Rectal smooth muscle tissue (tissue), 1 donor: ENCODE measurements around the gene PYROXD2.
"Not testable (repeated sequence)": the region's sequence is repeated elsewhere in the genome, so short reads cannot be mapped to it uniquely, and the experiment has no call there.

Experiments
- H3K27ac ChIP-seq: one replicate; pipeline ENCODE4 v1.7.0; 2013; ENCODE audit warnings: low read depth, low read length, inconsistent platforms
- H3K27me3 ChIP-seq: one replicate; pipeline ENCODE4 v1.7.0; 2013; ENCODE audit warnings: low read length; ENCODE audit not compliant: control insufficient read depth, insufficient read depth
- H3K36me3 ChIP-seq: one replicate; pipeline ENCODE4 v1.7.0; 2013; ENCODE audit warnings: low read length; ENCODE audit not compliant: control insufficient read depth, insufficient read depth
- H3K4me1 ChIP-seq: one replicate; pipeline ENCODE4 v1.7.0; 2013; ENCODE audit warnings: low read length; ENCODE audit not compliant: control insufficient read depth, insufficient read depth
- H3K4me3 ChIP-seq: one replicate; pipeline ENCODE4 v1.7.0; 2013; ENCODE audit warnings: low read length
- H3K9ac ChIP-seq: one replicate; pipeline ENCODE4 v1.7.0; 2013; ENCODE audit warnings: low read length

The PYROXD2 gene

DNA sequence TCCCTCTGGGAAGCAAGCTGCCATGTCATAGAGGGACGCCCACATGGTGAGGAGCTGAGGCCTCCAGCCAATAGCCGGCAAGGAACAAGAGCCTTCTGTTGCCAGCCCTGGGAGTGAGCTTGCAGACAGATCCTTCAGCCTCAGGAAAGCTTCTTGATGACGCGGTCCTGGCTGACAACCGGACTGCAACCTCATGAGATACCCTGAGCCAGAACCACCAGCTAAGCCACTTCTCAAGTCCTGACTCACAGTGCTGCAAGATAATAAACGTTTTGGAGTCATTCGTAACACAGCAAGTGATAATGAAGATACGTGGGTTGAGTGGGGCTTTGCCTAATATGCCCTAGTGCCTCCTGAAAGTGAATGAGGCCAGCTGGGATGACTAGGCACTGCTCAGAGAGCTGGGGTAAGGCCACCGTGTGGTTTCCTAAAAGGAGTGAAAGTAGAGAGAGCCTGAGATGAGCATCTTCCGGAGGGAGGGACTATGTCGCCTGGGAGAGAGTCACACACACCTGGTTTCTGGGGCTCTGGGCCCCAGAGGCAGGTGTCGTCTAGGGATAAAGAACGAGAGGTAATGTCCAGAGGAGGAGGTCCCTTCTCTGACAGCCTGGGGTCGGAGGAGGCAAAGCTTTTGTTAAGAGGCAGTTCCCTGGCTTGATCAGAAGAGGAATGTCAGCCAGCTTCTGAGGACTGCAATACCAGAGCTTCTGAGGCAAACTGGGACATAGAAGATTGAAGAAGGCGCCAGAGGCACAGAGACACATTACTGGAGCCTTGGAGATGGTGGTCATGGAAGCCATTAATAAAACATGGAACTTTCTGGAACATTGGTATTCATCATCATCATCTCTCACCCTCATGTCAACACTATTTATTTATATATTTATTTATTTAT is 53.6 kb downstream of the PYROXD2 start:
- peak overlapping the region; percentile 50 for H3K27ac ChIP-seq
- peak overlapping the region; percentile 38 for H3K4me3 ChIP-seq
- H3K9ac ChIP-seq = no peak overlapping the region
- no peaks in the 10 kb centered on the region for H3K4me1 ChIP-seq
- no peaks in the 10 kb centered on the region for H3K27me3 ChIP-seq
- no peaks in the 10 kb centered on the region for H3K36me3 ChIP-seq

DNA sequence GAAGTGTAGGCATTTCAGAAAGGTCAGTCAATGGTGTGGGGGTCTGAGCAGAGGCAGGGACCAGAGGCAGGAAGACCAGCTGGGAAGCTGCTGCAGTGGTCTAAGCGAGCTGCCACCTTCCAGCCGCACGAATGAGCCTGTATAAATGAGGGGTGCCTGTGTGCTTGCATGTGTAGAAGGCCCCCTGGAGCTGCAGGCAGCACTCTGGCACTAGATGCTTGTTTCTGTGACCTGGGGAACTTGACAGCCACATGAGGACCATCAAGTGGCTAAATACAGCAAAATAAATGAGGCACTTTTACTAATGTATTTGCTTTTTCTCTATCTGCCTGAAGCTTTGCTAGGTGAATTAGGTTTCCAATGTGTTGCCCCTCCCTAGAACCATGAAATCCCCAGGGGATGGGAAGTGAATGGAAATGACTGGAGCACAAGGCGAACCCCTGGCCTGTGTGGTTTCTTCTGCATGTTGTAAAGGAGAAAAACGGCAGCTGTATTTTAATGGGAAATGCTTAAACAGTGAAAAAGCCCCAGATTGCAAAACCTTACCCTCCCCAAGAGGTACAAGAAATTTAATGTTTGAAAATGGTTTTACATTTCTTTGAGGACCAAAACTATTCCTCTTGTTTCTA is 57.7 kb downstream of the PYROXD2 start:
- Histone ChIP-seq H3K36me3 (no peaks in the 10 kb centered on the region), H3K27ac (no peak overlapping the region), H3K4me3 (no peak overlapping the region), H3K27me3 (no peaks in the 10 kb centered on the region), H3K9ac (no peak overlapping the region), H3K4me1 (no peaks in the 10 kb centered on the region)

DNA sequence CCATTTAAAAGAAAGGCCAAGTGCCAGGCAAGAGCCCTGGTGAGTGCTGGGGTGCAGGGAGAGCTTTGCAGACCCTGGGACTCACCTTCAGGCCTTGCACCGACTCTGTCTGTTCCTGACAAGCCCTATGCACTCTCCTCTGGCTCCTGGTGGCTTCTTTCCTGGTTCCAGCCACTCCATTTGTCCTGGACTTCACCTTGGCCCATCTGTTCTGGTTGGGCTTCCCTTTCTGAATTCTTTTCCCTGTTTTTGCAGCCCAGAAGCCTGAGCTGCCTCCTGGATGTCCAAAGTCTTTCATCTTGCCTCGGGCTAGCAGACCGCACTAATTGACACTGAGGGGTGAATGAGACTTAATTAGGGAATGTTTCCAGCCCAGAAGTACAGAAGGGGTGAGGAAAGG is 60.5 kb downstream of the PYROXD2 start:
- Histone ChIP-seq H3K27ac (no peak overlapping the region), H3K27me3 (no peaks in the 10 kb centered on the region), H3K4me1 (peaks cover 6% of the 10 kb centered on the region), H3K4me3 (no peak overlapping the region), H3K9ac (no peak overlapping the region), H3K36me3 (no peaks in the 10 kb centered on the region)

DNA sequence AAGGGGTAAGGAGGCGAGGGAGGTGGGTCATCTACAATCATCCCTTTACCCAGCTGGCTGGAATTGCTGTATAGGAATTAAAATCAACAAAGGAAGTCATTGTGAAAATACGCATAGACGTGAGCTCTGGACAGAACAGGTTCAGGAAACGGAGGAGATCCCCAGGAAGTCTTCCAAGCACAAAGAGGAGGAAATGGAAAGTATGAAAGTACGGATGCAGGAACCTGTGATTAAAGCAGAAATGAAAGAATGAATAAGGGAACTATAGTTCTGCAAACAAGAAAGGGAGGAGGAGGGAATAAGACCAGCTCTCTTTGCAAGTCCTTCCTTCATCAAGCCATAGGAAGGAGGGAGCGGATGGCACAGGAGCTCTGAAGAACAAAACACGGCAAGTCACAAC is 61.8 kb downstream of the PYROXD2 start:
- Histone ChIP-seq H3K4me1 (peaks cover 8% of the 10 kb centered on the region), H3K9ac (no peak overlapping the region), H3K36me3 (no peaks in the 10 kb centered on the region), H3K4me3 (no peak overlapping the region), H3K27ac (no peak overlapping the region), H3K27me3 (no peaks in the 10 kb centered on the region)

DNA sequence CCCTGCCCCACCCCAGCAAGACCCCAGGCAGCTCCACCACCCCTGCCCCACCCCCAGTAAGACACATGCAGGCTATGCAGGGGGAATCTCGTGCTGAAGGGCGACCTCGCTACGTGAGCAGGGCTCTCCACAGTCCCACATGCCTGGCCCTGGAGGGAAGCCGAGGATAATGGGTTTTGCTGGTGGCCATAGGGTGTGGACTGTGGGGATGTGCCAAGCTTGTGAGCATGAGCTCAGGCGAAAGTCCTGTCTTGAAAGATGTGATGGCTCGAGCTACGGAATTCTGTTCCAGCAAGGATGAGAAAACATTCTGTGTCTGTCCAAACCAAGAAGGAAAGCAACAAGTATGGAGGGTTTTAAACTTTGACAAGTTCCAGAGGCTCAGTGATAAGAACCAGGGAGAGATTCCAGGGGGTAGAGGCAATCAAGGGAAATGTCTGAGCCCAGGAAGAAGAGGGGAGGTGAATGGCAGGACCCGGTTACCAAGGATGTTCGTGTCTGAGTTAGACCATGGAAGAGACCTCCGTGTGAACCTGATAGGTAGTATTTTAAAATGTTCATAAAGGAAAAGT is 63.1 kb downstream of the PYROXD2 start:
- H3K27me3 ChIP-seq = no peaks in the 10 kb centered on the region
- no peaks in the 10 kb centered on the region for H3K36me3 ChIP-seq
- peaks cover 8% of the 10 kb centered on the region for H3K4me1 ChIP-seq
- no peak overlapping the region for H3K27ac ChIP-seq
- H3K4me3 ChIP-seq = no peak overlapping the region
- H3K9ac ChIP-seq = no peak overlapping the region

DNA sequence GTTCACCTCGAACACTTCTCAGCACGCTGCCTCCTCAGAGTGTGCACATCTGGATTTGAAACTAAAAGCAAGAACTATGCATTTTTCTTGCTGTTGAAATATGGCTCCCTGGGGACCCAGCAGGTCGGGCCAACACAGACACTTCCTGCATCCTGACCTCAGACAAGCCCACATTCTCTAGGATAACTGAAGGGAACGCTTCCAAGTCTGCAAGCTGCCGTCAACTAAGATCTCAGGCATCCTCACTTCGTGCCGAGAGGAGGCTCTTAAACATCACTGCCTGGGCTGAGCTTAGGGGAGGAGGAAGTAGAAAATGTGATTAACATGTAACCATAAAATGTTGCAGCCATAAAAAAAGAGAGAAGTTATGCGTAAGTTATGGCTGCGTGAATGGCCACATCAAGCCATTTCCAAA is 65.5 kb downstream of the PYROXD2 start:
- H3K27ac ChIP-seq = peak overlapping the region; percentile 7
- H3K9ac ChIP-seq = no peak overlapping the region
- H3K36me3 ChIP-seq = no peaks in the 10 kb centered on the region
- peak overlapping the region; percentile 17 for H3K4me3 ChIP-seq
- H3K4me1 ChIP-seq = peaks cover 8% of the 10 kb centered on the region
- H3K27me3 ChIP-seq = no peaks in the 10 kb centered on the region

DNA sequence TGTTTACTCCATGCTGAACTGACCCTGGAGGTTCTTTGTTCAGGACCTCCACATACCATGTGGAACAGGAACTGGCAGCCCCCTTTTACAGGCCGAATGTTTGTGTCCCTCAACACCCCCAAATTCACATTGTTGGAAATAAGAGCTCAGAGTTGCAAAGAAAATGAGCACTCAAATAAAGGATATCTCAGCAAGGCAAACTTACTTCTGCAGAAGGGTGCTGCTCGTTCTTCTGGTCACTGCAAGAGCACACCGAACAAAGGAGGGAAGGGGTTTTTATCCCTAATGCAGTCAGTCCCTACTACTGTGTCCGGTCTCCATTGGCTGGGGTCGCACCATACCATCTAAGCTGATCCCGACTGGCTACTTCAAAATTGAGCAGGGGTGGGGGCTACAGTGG is 68.1 kb downstream of the PYROXD2 start:
- Histone ChIP-seq H3K4me3 (no peak overlapping the region), H3K4me1 (peaks cover 4% of the 10 kb centered on the region), H3K36me3 (no peaks in the 10 kb centered on the region), H3K9ac (no peak overlapping the region), H3K27ac (no peak overlapping the region), H3K27me3 (no peaks in the 10 kb centered on the region)

DNA sequence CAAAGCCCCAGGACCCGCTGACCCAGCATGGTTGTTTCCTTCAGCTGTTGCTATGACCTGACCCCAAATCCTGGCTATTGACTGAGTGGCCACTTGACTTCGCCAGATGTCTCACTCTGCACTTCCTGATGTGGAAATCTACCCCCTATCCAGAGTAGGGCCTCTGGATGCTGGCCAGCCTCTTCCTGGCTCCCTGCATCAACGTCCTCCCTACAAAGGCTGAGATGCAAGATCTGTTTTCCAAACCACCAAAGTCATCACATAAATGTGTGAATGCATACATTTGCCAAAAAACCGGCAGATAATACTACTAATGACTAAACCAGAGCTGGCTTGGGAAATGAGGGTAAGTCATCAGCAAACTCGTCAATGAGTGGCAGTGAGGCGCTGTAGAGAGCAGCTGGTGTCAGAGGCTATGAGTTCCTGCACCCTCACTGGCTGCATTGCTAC is 70.4 kb downstream of the PYROXD2 start:
- Histone ChIP-seq H3K9ac (no peak overlapping the region), H3K27ac (no peak overlapping the region), H3K4me1 (peaks cover 2% of the 10 kb centered on the region), H3K4me3 (no peak overlapping the region), H3K36me3 (no peaks in the 10 kb centered on the region), H3K27me3 (no peaks in the 10 kb centered on the region)

DNA sequence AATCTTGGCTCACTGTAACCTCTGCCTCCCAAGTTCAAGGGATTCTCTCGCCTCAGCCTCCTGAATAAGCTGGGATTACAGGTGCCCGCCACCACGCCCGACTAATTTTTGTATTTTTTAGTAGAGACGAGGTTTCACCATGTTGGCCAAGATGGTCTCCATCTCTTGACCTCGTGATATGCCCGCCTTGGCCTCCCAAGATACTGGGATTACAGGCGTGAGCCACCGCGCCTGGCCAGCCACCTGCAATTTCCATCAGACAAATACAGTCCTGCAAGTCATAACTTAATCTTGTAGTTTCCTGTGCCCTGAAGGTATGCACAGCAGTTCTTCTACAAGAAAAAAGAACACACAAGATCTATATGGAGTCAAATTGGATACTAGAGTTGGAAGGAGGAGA is 73.3 kb downstream of the PYROXD2 start:
- H3K27ac ChIP-seq, H3K4me1 ChIP-seq, H3K27me3 ChIP-seq, H3K4me3 ChIP-seq, H3K9ac ChIP-seq, H3K36me3 ChIP-seq: not testable (repeated sequence)

DNA sequence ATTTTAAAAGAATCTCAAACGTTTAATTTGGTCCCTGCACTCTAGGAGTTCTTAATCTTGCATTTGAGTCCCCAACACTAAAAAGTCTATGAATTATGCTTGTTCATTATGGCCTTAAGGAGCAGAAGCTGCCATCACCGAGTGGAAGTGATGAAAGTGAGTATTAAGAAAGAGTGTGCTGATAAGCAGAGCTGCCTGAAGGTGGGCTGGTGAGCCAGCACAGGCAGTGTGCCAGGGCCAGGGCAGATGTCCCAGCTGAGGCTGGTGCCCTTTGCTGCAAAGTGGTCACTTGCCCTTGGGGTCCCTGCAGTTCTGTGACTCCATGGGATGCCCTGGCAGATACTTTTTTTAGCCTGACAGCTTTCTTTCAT is 74.1 kb downstream of the PYROXD2 start:
- no peaks in the 10 kb centered on the region for H3K36me3 ChIP-seq
- no peak overlapping the region for H3K27ac ChIP-seq
- H3K4me1 ChIP-seq = no peaks in the 10 kb centered on the region
- no peak overlapping the region for H3K9ac ChIP-seq
- H3K27me3 ChIP-seq = no peaks in the 10 kb centered on the region
- no peak overlapping the region for H3K4me3 ChIP-seq

DNA sequence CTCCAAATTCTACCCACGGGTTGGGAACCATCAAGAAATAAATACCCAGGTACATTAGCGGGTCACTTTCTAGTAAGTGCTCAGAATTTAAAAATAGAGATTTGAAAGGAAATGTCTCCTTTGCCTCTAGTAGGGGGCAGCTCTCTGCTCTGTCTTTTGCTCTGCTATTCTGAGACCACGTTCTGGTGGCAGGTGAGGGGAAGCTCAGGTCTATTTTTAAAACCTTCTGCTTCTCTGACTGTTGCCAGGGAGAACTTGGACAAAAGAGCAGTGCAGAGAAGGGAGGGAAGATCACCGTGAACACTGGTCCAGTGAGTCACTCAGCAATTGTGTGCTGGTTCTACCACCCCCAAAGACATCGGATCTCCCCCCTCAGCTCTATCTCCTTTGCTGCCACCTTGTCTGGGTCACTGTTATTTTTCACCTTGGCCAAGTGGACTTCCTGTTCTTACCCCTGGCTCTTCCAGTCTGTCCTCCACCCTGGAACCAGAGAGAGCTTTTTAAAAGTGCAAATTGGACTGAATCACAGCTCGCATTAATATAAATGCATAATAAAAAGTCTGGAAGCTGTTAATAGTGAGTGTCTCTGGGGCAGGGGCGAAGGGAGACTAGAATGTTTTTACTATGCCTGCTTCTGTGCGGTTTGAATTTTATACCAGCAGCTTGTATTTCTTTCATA is 74.6 kb downstream of the PYROXD2 start:
- no peaks in the 10 kb centered on the region for H3K4me1 ChIP-seq
- no peak overlapping the region for H3K9ac ChIP-seq
- H3K4me3 ChIP-seq = no peak overlapping the region
- no peaks in the 10 kb centered on the region for H3K36me3 ChIP-seq
- H3K27me3 ChIP-seq = no peaks in the 10 kb centered on the region
- H3K27ac ChIP-seq = no peak overlapping the region

DNA sequence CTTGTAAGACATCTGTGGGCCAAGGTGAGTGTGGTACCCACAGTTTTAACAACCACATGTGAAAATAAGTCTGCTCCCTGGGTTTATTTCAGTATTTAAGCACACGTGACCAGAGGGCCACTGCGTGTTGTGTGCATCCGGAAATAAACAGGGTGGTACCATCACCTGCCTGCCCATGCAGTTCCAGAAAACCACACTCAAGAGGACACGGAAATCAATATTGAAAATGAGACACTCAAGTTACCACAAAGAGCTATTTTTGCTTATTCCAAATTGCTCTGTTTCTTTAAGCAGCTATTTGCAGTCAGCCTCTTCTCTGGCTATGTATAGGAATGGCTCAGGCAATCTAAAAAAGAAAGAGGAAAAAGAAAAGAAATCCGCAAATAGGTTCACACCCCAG is 75.2 kb downstream of the PYROXD2 start:
- Histone ChIP-seq H3K4me1 (no peaks in the 10 kb centered on the region), H3K27me3 (no peaks in the 10 kb centered on the region), H3K9ac (no peak overlapping the region), H3K36me3 (no peaks in the 10 kb centered on the region), H3K4me3 (no peak overlapping the region), H3K27ac (no peak overlapping the region)
